OCI-LY7 (cell line): ENCODE data around the gene TBC1D10B. TPM values are rescaled to one million over a fixed set of nuclear protein-coding genes. Genes with fewer than 3 reads are reported as not detected.

Experiments
- BruUV-seq: library from RNA; stranded (reverse); fragments of 400-500 nt; replicated peaks from 2 replicates; lab custom pipeline; 2021; lab: Mats Ljungman, UMichigan
- CTCF ChIA-PET: fragments of 300-600 bp; sonication (Branson Sonifier 250); formaldehyde crosslinking; loops from one replicate; lab custom pipeline; 2022; ENCODE audit warnings: antibody characterized with exemption; ENCODE audit not compliant: unreplicated experiment; lab: Charles Lee
- POLR2A ChIA-PET: fragments of 300-600 bp; sonication (Branson Sonifier 250); formaldehyde crosslinking; loops from one replicate; lab custom pipeline; 2022; ENCODE audit warnings: antibody characterized with exemption; lab: Charles Lee
- DNase-seq: peaks from one replicate; pipeline ENCODE4 v3.0.0-alpha.2; 2015; ENCODE audit warnings: low spot score
- H2AFZ ChIP-seq: fragments of 200-600 bp; sonication (generic), shearing (Covaris generic); 2 replicates; pipeline ENCODE4 v1.6.1; 2014; ENCODE audit warnings: mild to moderate bottlenecking, antibody characterized with exemption, low read length, moderate library complexity
- H3K27ac ChIP-seq: fragments of 200-600 bp; sonication (generic); 2 replicates; pipeline ENCODE4 v1.5.1; 2014; ENCODE audit warnings: mixed run types, low read depth, mild to moderate bottlenecking, moderate library complexity, low read length, inconsistent platforms; ENCODE audit not compliant: poor library complexity, severe bottlenecking
- H3K36me3 ChIP-seq: fragments of 200-600 bp; sonication (generic); 2 replicates; pipeline ENCODE4 v1.6.1; 2014; ENCODE audit warnings: mild to moderate bottlenecking, antibody characterized with exemption, low read length, moderate library complexity, mixed read lengths; ENCODE audit not compliant: insufficient read depth
- H3K4me1 ChIP-seq: fragments of 200-600 bp; sonication (generic); 2 replicates; pipeline ENCODE4 v1.5.1; 2014; ENCODE audit warnings: mild to moderate bottlenecking, low read length; ENCODE audit not compliant: insufficient read depth, poor library complexity, severe bottlenecking
- H3K4me2 ChIP-seq: fragments of 200-600 bp; sonication (generic); 2 replicates; pipeline ENCODE4 v1.6.1; 2014; ENCODE audit warnings: mild to moderate bottlenecking, low read length
- H3K4me3 ChIP-seq: fragments of 200-600 bp; sonication (generic); 2 replicates; pipeline ENCODE4 v1.5.1; 2014; ENCODE audit warnings: mild to moderate bottlenecking, low read depth, low read length; ENCODE audit not compliant: poor library complexity, severe bottlenecking
- H3K79me2 ChIP-seq: fragments of 200-600 bp; sonication (generic); 2 replicates; pipeline ENCODE4 v1.6.1; 2016; ENCODE audit warnings: low read depth, mild to moderate bottlenecking, low read length, moderate library complexity, mixed read lengths; ENCODE audit not compliant: insufficient read depth
- H3K9me2 ChIP-seq: fragments of 200-600 bp; sonication (generic); 2 replicates; pipeline ENCODE4 v1.6.1; 2016; ENCODE audit warnings: mild to moderate bottlenecking, low read length, mixed read lengths; ENCODE audit not compliant: insufficient read depth
- H3K9me3 ChIP-seq: fragments of 200-600 bp; sonication (generic); 2 replicates; pipeline ENCODE4 v1.6.1; 2014; ENCODE audit warnings: mild to moderate bottlenecking, mixed run types, low read length, mixed read lengths
- H4K20me1 ChIP-seq: fragments of 200-600 bp; sonication (generic); 2 replicates; pipeline ENCODE4 v1.6.1; 2014; ENCODE audit warnings: mild to moderate bottlenecking, antibody characterized with exemption, low read length, moderate library complexity, mixed read lengths; ENCODE audit not compliant: insufficient read depth
- CTCF ChIP-seq: fragments of 200-600 bp; sonication (generic); conservative IDR thresholded peaks from 2 replicates; pipeline ENCODE4 v1.5.1; 2014; ENCODE audit warnings: mild to moderate bottlenecking, antibody characterized with exemption, low read length, moderate library complexity, mixed read lengths
- EZH2phosphoT487 ChIP-seq: fragments of 200-600 bp; sonication (generic); IDR thresholded peaks from 2 replicates; pipeline ENCODE4 v1.6.1; 2018; ENCODE audit warnings: low read depth, borderline replicate concordance, mild to moderate bottlenecking, mixed run types, antibody characterized with exemption, low read length, moderate library complexity, mixed read lengths
- intact Hi-C: fragments of 100-400 bp; cut with micrococcal nuclease; formaldehyde crosslinking; loops from one replicate; pipeline ENCODE4 v1.10.0; 2022; ENCODE audit not compliant: unreplicated experiment
- total RNA-seq, 2 experiments: library from RNA; depleted of rRNA in 1 of 2; stranded (reverse); fragments of >200 nt in 1 of 2; shearing (Covaris generic) in 1 of 2; gene quantifications; 2 replicates each; pipeline ENCODE4 v1.2.3, GENCODE V29; 2014 to 2022

Gene TBC1D10B
- total RNA-seq, 2 experiments from 2014 or later, result 44.9 to 78.6 TPM

DNA sequence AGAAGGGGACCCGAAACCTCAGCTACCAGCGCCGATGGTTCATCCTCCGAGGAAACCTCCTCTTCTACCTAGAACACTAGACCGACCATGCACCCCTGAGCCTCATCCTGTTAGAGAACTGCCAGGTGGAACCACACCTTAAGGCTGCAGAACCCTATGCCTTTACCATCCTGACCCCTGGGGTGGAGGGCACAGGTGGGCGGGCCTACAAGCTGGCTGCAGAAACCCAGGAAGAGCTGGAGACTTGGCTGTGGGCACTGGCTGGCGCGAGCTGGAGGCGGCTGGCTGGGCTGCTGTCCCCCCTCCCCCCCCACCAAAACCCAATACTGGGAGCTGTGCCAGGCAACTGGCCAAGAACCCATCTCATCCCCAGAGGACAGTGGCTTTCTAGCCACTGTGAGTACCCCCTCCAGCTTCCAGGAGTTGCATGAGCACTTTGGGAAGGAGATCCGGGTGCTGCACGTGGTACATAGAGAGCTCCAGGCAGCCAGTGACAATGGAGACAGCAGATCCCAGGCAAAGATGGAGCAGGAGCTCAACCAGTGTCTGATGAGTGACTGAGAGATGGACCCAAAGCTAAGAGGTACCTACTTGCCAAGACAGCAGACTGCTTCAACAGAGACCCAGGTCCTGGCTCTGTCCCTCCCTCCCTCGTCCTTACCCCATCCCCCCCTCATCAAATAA is 13.8 kb downstream of the TBC1D10B start:
- Histone ChIP-seq H3K9me3 (no peaks in the 10 kb centered on the region), H3K4me2 (peak overlapping the region; percentile 99), H3K4me1 (peaks cover 50% of the 10 kb centered on the region), H3K36me3 (peaks cover 82% of the 10 kb centered on the region), H3K4me3 (peak overlapping the region; percentile 98), H3K9me2 (no peaks in the 10 kb centered on the region), H2AFZ (no peak overlapping the region), H4K20me1 (no peaks in the 10 kb centered on the region), H3K79me2 (peaks cover 40% of the 10 kb centered on the region), H3K27ac (peak overlapping the region; percentile 76)
- intact Hi-C loops, result loop anchor here (10.0 kb wide), 1 partner anchor 292 kb away; the partner anchor contains the start of gene ALDOA
- POLR2A ChIA-PET, result interaction anchor here (0.9 to 1.8 kb wide), 3 partner anchors 14 to 39 kb away, joined by 4 to 7 read pairs (median 4); partner anchors contain the start of genes SEPTIN1, TBC1D10B and ZNF48
- peak; percentile 23 for DNase-seq
- BruUV-seq, result no TSS peak
- CTCF ChIA-PET, result interaction anchor here (0.6 to 1.1 kb wide), 2 partner anchors 14 to 170 kb away, joined by 3 to 7 read pairs; no protein-coding TSS in a partner anchor
- TF ChIP-seq EZH2phosphoT487 (no peak), CTCF (no peak)

GRCh38 chr16:30355954-30356308 is 14.4 kb downstream of the TBC1D10B start:
- no peak for TF ChIP-seq CTCF
- TF ChIP-seq EZH2phosphoT487, result no peak
- intact Hi-C loops, result loop anchor here (10.0 kb wide), 1 partner anchor 291 kb away; the partner anchor contains the start of gene ALDOA
- POLR2A ChIA-PET, result interaction anchor here (1.8 to 3.2 kb wide), 2 partner anchors 14 to 15 kb away, joined by 7 to 18 read pairs; partner anchors contain the start of gene TBC1D10B
- Histone ChIP-seq H3K79me2 (peaks cover 42% of the 10 kb centered on the region), H3K4me2 (peak overlapping the region; percentile 99), H4K20me1 (no peaks in the 10 kb centered on the region), H3K27ac (peak overlapping the region; percentile 76), H3K9me3 (no peaks in the 10 kb centered on the region), H3K4me1 (peaks cover 56% of the 10 kb centered on the region), H2AFZ (no peak overlapping the region), H3K4me3 (peak overlapping the region; percentile 98), H3K9me2 (no peaks in the 10 kb centered on the region), H3K36me3 (peaks cover 83% of the 10 kb centered on the region)
- BruUV-seq, result no TSS peak
- CTCF ChIA-PET, result interaction anchor here (1.1 kb wide), 1 partner anchor 15 kb away, joined by 3 read pairs; no protein-coding TSS in a partner anchor
- DNase-seq, result no peak
